ENCODE data around the gene FGF9. TPM values are rescaled to one million over a fixed set of nuclear protein-coding genes. Genes with fewer than 3 reads are reported as not detected.
A peak's percentile ranks its signal among the peaks of the same experiment; 100 is the strongest.

The FGF9 gene
- total RNA-seq, 1 donor from 2014 or later: 0.79 TPM

DNA sequence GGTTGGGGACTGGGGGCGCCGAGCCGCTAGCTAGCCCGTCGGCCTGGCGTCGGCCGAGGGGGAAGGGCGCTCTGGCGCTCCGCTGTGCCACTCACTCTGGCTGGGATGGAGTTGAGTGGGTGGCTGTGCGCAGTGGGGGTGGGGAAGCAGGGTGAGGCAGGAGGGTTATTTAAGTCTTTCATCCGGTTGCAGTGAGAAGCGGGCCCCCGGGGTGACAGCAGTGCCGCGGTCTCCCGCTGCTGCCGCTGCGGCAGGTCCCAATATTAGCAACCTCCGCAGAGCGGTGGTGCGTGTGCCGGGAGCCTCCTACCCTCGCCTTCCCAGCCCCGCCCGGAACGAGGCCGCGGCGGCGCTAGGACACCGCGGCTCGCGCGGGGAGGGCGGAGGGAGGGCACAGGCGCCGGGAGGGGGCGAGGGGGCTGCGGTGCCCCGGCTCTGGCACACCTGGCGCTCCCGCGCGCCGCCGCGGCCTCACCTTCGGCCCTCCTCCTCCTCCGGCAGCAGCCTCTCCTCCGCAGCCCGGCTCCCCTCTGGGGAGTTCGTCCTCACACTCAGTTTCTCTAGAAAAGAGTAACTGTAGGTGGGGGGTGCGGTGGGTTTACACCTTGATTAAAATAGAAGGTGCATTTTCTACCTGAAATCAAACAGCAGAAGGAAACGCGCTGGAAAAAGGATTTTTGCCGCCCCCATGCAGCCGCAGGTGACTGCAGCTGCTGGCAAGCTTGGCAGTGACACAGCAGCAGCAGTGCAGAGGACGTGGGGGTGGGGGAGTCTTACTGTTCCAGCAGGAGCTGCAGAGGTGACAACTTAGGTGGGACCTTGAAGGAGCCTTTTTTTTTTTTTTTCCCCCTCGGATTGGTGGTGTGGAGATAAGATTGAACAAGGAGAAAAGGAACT lies 4.5 kb downstream of the FGF9 start:
- FAIRE-seq (no peak), DNase-seq (ENCODE audit: low read depth) (no peak)
- peak overlapping the region; percentile 43 for H3K4me3 ChIP-seq (ENCODE audit: low read depth, low read length)
- H3K36me3 ChIP-seq (ENCODE audit: control insufficient read depth, insufficient read depth, low read length): no peaks in the 10 kb centered on the region
- TF ChIP-seq, protein P1, sequence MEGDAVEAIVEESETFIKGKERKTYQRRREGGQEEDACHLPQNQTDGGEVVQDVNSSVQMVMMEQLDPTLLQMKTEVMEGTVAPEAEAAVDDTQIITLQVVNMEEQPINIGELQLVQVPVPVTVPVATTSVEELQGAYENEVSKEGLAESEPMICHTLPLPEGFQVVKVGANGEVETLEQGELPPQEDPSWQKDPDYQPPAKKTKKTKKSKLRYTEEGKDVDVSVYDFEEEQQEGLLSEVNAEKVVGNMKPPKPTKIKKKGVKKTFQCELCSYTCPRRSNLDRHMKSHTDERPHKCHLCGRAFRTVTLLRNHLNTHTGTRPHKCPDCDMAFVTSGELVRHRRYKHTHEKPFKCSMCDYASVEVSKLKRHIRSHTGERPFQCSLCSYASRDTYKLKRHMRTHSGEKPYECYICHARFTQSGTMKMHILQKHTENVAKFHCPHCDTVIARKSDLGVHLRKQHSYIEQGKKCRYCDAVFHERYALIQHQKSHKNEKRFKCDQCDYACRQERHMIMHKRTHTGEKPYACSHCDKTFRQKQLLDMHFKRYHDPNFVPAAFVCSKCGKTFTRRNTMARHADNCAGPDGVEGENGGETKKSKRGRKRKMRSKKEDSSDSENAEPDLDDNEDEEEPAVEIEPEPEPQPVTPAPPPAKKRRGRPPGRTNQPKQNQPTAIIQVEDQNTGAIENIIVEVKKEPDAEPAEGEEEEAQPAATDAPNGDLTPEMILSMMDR (IDR thresholded peaks at IDR 0.05; ENCODE audit: insufficient read depth, low read length, severe bottlenecking): no peak
- peaks cover 7% of the 10 kb centered on the region for H3K27me3 ChIP-seq (ENCODE audit: control insufficient read depth, insufficient read depth, low read length)

DNA sequence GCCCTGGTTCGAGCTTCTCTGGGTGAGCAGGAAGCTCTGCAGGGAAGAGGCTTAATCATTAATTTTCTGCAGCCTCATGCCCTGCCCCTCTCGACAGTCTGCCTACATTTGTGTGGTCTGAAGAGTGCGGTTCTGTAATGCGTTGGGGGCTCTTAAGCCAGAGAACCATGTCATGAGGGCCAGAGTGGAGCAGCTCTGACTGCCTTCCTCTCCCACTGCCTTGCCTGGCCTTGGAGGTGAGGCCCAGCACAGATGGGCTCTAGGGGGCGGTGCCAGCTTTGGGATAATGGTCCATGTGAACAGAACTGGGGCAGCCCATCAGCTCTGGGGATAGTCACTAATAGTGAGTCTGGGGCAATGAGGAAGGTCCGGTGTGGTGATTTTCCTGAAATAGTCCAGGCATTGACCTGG lies 5.7 kb downstream of the FGF9 start:
- peak; percentile 76 for FAIRE-seq
- H3K27me3 ChIP-seq (ENCODE audit: control insufficient read depth, insufficient read depth, low read length): peaks cover 7% of the 10 kb centered on the region
- TF ChIP-seq, protein P1 (IDR thresholded peaks at IDR 0.05; ENCODE audit: insufficient read depth, low read length, severe bottlenecking): peak; percentile 57
- no peaks in the 10 kb centered on the region for H3K36me3 ChIP-seq (ENCODE audit: control insufficient read depth, insufficient read depth, low read length)
- no peak overlapping the region for H3K4me3 ChIP-seq (ENCODE audit: low read depth, low read length)
- no peak for DNase-seq (ENCODE audit: low read depth)

DNA sequence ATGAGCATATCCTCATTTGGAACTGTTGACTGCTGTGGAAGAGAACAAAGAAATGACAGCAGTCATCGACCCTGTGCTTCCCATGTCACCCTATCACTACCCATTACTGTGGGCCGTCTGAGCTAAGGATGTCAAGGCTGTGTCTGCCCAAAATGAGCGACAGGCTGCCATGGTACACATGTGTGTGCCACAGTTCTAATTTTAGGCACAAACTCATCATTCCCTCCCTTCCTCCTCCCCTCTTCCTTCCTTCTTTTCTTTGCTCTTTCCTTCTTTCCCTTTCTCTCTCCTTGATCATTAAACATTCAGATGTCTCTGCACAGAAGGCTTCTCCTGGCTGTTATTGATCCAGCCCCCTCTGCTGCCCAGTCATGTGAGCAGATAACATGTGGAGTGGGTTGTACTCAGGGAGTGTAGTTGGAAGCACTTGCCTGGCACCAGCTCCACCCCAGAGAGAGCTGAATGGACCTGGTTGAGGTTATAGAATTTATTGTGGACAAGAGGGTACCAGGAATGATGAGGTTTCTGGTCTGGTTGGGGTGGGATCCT lies 6.3 kb downstream of the FGF9 start:
- H3K4me3 ChIP-seq (ENCODE audit: low read depth, low read length): no peak overlapping the region
- H3K36me3 ChIP-seq (ENCODE audit: control insufficient read depth, insufficient read depth, low read length): no peaks in the 10 kb centered on the region
- H3K27me3 ChIP-seq (ENCODE audit: control insufficient read depth, insufficient read depth, low read length): peaks cover 6% of the 10 kb centered on the region
- TF ChIP-seq, protein P1 (IDR thresholded peaks at IDR 0.05; ENCODE audit: insufficient read depth, low read length, severe bottlenecking): no peak
- DNase-seq (ENCODE audit: low read depth) (no peak), FAIRE-seq (no peak)

DNA sequence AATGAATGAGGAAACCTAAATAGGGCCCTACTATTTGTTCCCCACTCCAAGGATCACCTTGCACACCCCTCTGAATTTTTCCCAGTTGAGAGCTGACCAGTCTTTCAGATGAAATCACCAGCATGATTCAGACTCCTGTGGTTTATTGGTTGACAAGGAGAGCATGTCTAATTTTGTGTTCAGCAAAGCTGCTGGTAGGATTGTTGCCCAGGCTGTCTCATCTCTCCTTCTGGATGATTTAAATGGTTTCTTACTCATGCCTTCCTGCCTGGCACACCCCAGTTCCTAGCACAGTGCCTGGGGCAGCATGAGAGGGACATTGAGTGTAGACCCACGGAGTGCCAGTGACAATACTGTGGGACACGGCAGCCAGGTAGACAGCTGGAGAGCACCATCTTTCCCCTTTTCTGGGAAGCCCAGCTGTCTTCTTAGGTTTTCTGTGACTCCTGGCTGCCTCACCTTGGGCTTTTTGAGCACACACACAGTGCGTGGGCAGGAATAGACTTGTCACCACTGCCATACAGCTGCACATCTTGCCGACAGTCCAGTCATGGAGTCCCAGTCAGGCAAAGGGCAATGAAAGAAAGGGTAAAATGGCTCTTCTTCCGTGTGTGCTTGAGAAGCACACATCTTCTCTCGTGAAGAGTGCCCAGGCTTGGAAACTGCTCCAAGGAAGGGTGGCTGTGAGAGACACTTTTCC lies 12.3 kb downstream of the FGF9 start:
- FAIRE-seq (peak; percentile 95), DNase-seq (ENCODE audit: low read depth) (peak; percentile 99)
- Histone ChIP-seq H3K4me3 (ENCODE audit: low read depth, low read length) (no peak overlapping the region), H3K27me3 (ENCODE audit: control insufficient read depth, insufficient read depth, low read length) (no peaks in the 10 kb centered on the region), H3K36me3 (ENCODE audit: control insufficient read depth, insufficient read depth, low read length) (no peaks in the 10 kb centered on the region)
- TF ChIP-seq, protein P1 (IDR thresholded peaks at IDR 0.05; ENCODE audit: insufficient read depth, low read length, severe bottlenecking): no peak

DNA sequence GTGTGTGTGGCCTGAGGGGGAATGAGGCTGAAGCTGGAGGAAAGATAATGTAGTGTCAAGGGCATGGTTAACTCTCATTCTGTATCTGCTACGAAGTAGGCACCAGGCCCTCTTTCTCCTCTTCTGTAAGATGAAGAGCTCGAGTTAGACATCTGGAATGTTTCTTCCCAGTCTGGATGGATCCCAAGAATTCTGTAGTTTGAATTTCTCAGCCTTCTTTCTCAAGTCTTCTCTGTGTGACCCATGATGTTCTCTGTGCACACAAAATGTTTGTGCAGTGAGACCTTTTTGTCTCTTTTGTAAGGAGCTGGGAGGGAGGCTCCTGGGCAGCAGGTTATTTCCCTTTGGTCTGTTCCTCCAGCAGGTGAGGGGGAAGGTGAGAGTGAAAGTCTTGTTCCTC lies 13.7 kb downstream of the FGF9 start:
- TF ChIP-seq, protein P1 (IDR thresholded peaks at IDR 0.05; ENCODE audit: insufficient read depth, low read length, severe bottlenecking): no peak
- no peaks in the 10 kb centered on the region for H3K36me3 ChIP-seq (ENCODE audit: control insufficient read depth, insufficient read depth, low read length)
- H3K27me3 ChIP-seq (ENCODE audit: control insufficient read depth, insufficient read depth, low read length): no peaks in the 10 kb centered on the region
- FAIRE-seq: peak; percentile 60
- no peak overlapping the region for H3K4me3 ChIP-seq (ENCODE audit: low read depth, low read length)
- no peak for DNase-seq (ENCODE audit: low read depth)

Measured in bronchial epithelial cell (primary cell).